Loucy (cell line): ENCODE results near the gene ZNF341.

Experiments
- H2AFZ ChIP-seq: fragments of 200-600 bp; sonication (generic); 2 replicates; pipeline ENCODE4 v1.6.0; 2016; ENCODE audit warnings: antibody characterized with exemption, mild to moderate bottlenecking, low read length, moderate library complexity
- H3F3A ChIP-seq: fragments of 200-600 bp; 2 replicates; pipeline ENCODE4 v1.6.0; 2016; ENCODE audit warnings: antibody characterized with exemption, low read depth, mild to moderate bottlenecking
- H3K27me3 ChIP-seq: fragments of 200-600 bp; sonication (generic); 2 replicates; pipeline ENCODE4 v1.6.1; 2014; ENCODE audit warnings: low read length, mild to moderate bottlenecking; ENCODE audit not compliant: insufficient read depth, poor library complexity, severe bottlenecking
- H3K36me3 ChIP-seq: fragments of 200-600 bp; sonication (generic); 2 replicates; pipeline ENCODE4 v1.6.1; 2016; ENCODE audit warnings: low read length; ENCODE audit not compliant: insufficient read depth
- H3K4me1 ChIP-seq: fragments of 200-600 bp; sonication (generic); 2 replicates; pipeline ENCODE4 v1.5.1; 2014; ENCODE audit warnings: low read length, mild to moderate bottlenecking; ENCODE audit not compliant: insufficient read depth, poor library complexity, severe bottlenecking
- H3K4me2 ChIP-seq: fragments of 200-600 bp; sonication (generic); 2 replicates; pipeline ENCODE4 v1.6.0; 2014; ENCODE audit warnings: antibody characterized with exemption, low read length, low read depth, mild to moderate bottlenecking; ENCODE audit not compliant: poor library complexity, severe bottlenecking
- H3K4me3 ChIP-seq: fragments of 200-600 bp; sonication (generic); 2 replicates; pipeline ENCODE4 v1.5.1; 2014; ENCODE audit warnings: low read length, mild to moderate bottlenecking, mixed read lengths; ENCODE audit not compliant: poor library complexity, severe bottlenecking
- H3K79me2 ChIP-seq: fragments of 200-600 bp; sonication (generic); 2 replicates; pipeline ENCODE4 v1.6.1; 2014; ENCODE audit warnings: low read length; ENCODE audit not compliant: insufficient read depth
- H3K9ac ChIP-seq: fragments of 200-600 bp; sonication (generic); 2 replicates; pipeline ENCODE4 v1.6.0; 2014; ENCODE audit warnings: mild to moderate bottlenecking, low read depth, low read length, moderate library complexity; ENCODE audit not compliant: poor library complexity, severe bottlenecking
- H3K9me2 ChIP-seq: fragments of 200-600 bp; sonication (generic); replicated peaks from 2 replicates; pipeline ENCODE4 v1.6.1; 2016; ENCODE audit warnings: low read depth, low read length, mixed read lengths
- H3K9me3 ChIP-seq: fragments of 200-600 bp; sonication (generic); 2 replicates; pipeline ENCODE4 v1.6.1; 2014; ENCODE audit warnings: mild to moderate bottlenecking, antibody characterized with exemption, low read length, low read depth; ENCODE audit not compliant: insufficient read depth
- H4K20me1 ChIP-seq: fragments of 200-600 bp; sonication (generic); 2 replicates; pipeline ENCODE4 v1.6.0; 2014; ENCODE audit warnings: antibody characterized with exemption, low read length, mild to moderate bottlenecking; ENCODE audit not compliant: insufficient read depth, poor library complexity, severe bottlenecking
- EZH2phosphoT487 ChIP-seq: fragments of 200-600 bp; IDR thresholded peaks from 2 replicates; pipeline ENCODE4 v1.6.1; 2018; ENCODE audit warnings: antibody characterized with exemption, mild to moderate bottlenecking, moderate library complexity, borderline replicate concordance
- TF ChIP-seq, protein P1 (sequence below): fragments of 200-600 bp; sonication (generic); conservative IDR thresholded peaks from 2 replicates; pipeline ENCODE4 v1.5.1; 2014; ENCODE audit warnings: mild to moderate bottlenecking, antibody characterized with exemption, low read length

Gene ZNF341

DNA sequence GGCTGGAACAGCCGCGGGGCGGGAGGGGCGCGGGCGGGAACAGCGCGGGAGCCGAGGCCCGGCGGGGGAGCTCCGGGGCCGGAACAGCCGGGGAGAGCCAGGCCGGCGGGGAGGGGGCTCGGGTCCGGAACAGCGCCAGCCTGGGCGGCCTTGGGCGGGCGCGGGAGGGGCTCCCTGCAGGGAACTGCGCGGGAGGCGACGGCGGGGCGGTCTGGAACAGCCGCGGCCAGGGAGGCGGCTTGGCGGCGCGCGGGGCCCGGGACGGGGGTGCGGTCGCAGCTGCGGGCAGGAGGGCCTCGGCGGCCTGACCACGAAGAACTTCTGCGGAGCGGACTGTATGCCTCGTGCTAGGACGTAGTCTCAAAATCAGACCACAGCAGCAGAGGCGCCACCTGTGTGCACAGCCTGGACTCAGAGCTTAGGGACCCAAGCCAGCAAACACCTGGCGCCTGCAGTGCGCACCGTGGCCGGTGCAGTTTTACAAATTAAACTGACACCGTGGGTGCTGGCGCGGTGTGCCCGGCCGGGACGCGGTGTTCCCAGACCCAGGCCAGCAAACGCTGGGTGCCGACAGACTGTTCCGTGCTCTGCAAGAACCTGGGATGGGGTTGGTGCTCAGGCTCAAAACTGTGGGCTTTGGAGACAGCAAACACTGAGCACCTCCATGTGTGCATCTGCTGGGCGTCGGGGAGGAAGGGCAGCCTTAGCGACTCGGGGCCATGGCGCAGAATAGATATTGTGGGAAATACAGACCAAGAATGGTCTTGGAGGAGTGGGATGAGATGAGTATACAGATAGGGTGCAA is 572 bp downstream of the ZNF341 start:
- TF ChIP-seq EZH2phosphoT487, result no peak
- TF ChIP-seq, protein P1, sequence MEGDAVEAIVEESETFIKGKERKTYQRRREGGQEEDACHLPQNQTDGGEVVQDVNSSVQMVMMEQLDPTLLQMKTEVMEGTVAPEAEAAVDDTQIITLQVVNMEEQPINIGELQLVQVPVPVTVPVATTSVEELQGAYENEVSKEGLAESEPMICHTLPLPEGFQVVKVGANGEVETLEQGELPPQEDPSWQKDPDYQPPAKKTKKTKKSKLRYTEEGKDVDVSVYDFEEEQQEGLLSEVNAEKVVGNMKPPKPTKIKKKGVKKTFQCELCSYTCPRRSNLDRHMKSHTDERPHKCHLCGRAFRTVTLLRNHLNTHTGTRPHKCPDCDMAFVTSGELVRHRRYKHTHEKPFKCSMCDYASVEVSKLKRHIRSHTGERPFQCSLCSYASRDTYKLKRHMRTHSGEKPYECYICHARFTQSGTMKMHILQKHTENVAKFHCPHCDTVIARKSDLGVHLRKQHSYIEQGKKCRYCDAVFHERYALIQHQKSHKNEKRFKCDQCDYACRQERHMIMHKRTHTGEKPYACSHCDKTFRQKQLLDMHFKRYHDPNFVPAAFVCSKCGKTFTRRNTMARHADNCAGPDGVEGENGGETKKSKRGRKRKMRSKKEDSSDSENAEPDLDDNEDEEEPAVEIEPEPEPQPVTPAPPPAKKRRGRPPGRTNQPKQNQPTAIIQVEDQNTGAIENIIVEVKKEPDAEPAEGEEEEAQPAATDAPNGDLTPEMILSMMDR, result peak; percentile 17; the same call in 1 of the 2 replicates
- no peaks in the 10 kb centered on the region for H3K9me2 ChIP-seq
- no peaks in the 10 kb centered on the region for H3F3A ChIP-seq
- H3K4me2 ChIP-seq, result peak overlapping the region; percentile 79
- no peaks in the 10 kb centered on the region for H3K27me3 ChIP-seq
- H3K4me1 ChIP-seq, result peaks cover 15% of the 10 kb centered on the region
- H3K4me3 ChIP-seq, result peak overlapping the region; percentile 81
- H2AFZ ChIP-seq, result peak overlapping the region; percentile 88
- H3K36me3 ChIP-seq, result no peaks in the 10 kb centered on the region
- H4K20me1 ChIP-seq, result no peaks in the 10 kb centered on the region
- peaks cover 11% of the 10 kb centered on the region for H3K9me3 ChIP-seq
- H3K9ac ChIP-seq, result peak overlapping the region; percentile 70
- H3K79me2 ChIP-seq, result no peaks in the 10 kb centered on the region

DNA sequence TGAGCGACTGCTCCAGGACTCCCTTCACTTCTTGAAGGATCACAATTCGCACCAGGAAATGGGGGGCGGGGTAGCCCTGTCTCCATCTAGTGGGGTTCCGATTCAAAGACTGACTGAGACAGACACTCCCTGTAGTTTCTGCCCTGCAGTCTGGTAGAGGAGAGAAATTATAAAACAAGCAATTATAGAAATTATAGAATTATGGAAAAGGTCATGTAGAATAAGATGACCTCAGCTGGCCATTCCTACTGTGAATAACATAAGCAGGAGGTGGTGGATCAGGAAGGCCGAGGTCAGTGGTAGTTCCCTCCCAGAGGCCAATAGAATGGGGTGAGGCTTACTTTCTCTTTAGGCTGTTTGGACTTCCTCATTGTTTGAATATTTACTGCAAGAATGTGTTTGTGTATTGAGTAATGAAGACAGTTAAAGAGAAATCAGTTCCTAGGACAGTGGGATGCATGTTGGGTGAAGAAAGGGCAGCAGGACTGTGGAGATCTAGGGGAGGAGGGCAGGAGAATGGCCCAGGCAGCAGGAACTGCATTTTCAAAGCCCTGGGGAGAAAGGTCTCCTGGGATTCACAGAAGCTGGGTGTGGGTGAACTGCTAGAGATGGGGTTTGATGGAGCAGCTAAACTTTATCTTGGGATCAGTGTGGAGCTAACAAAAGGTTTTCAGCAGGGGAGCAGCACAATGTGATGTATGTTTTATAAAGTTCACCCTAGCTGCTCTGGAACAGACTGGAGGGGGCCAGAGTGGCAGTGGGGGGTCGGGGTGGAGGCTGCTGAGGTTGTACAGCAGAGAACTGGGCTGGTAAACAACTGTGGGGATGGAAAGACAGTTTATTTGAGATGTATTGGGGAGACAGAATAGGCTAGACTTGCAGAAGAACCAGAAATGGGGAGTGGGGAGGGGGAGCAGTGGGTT is 2.1 kb downstream of the ZNF341 start:
- H3F3A ChIP-seq, result no peaks in the 10 kb centered on the region
- H3K36me3 ChIP-seq, result no peaks in the 10 kb centered on the region
- no peaks in the 10 kb centered on the region for H3K9me2 ChIP-seq
- peak overlapping the region; percentile 15 for H3K4me3 ChIP-seq
- H3K79me2 ChIP-seq, result no peaks in the 10 kb centered on the region
- no peaks in the 10 kb centered on the region for H4K20me1 ChIP-seq
- H2AFZ ChIP-seq, result no peak overlapping the region
- H3K4me1 ChIP-seq, result peaks cover 15% of the 10 kb centered on the region
- peaks cover 15% of the 10 kb centered on the region for H3K9me3 ChIP-seq
- H3K27me3 ChIP-seq, result no peaks in the 10 kb centered on the region
- peak overlapping the region; percentile 62 for H3K4me2 ChIP-seq
- TF ChIP-seq, protein P1, result no peak
- TF ChIP-seq EZH2phosphoT487, result no peak
- H3K9ac ChIP-seq, result peak overlapping the region; percentile 16

DNA sequence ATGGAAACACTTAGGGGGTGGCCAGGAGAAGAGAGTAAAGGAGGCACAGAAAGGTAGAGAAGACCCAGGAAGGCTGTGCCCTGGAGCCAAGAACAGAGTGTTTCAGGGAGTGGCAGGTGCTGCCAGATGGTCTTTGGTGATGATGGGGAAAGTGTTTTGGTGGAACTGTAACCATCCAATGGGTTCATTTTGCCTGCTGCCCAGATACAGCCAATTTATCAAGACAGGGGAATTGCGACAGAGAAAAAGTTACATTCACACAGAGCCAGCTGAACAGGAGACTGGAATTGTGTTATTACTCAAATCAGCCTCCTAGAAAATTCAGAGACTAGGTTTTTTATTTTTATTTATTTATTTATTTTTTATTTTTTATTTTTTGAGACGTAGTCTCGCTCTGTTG is 5.2 kb downstream of the ZNF341 start:
- H3K4me3 ChIP-seq, result no peak overlapping the region
- no peaks in the 10 kb centered on the region for H3K36me3 ChIP-seq
- H3K9me3 ChIP-seq, result peaks cover 15% of the 10 kb centered on the region
- H3K4me1 ChIP-seq, result peaks cover 10% of the 10 kb centered on the region
- H3K9me2 ChIP-seq, result no peaks in the 10 kb centered on the region
- no peaks in the 10 kb centered on the region for H3F3A ChIP-seq
- no peaks in the 10 kb centered on the region for H3K27me3 ChIP-seq
- no peak overlapping the region for H3K4me2 ChIP-seq
- no peak overlapping the region for H2AFZ ChIP-seq
- H3K79me2 ChIP-seq, result no peaks in the 10 kb centered on the region
- H3K9ac ChIP-seq, result no peak overlapping the region
- TF ChIP-seq EZH2phosphoT487, result no peak
- TF ChIP-seq, protein P1, result no peak
- no peaks in the 10 kb centered on the region for H4K20me1 ChIP-seq
